Thyroid gland (tissue), 4 donors: Measurements from ENCODE around the gene TPT1. TPM values are rescaled to one million over a fixed set of nuclear protein-coding genes. Genes with fewer than 3 reads are reported as not detected.
"Not testable (repeated sequence)": the region's sequence is repeated elsewhere in the genome, so short reads cannot be mapped to it uniquely, and the experiment has no call there.

Experiments used
- DNase-seq, 2 donors: peaks; one replicate each; pipeline ENCODE4 v3.0.0-alpha.2; 2019
- H3K27ac ChIP-seq, 3 donors: fragments of 200-600 bp; sonication (generic); 1 replicate in 2 of 3; 2 replicates in 1 of 3; pipeline ENCODE4 v1.5.1; 2016 to 2019; ENCODE audit warnings: mild to moderate bottlenecking in 1 of 3, moderate library complexity in 1 of 3
- H3K27me3 ChIP-seq: fragments of 200-600 bp; sonication (generic); one replicate; pipeline ENCODE4 v1.5.1; 2019
- H3K36me3 ChIP-seq, 2 donors: fragments of 200-600 bp; sonication (generic); one replicate each; pipeline ENCODE4 v1.5.1; 2016 to 2019
- H3K4me1 ChIP-seq, 2 donors: fragments of 200-600 bp; sonication (generic); one replicate each; pipeline ENCODE4 v1.5.1; 2017 to 2019
- H3K4me3 ChIP-seq, 3 donors: fragments of 200-600 bp; sonication (generic); replicated peaks in 1 of 3; 1 replicate in 2 of 3; 2 replicates in 1 of 3; pipeline ENCODE4 v1.5.1; 2016; ENCODE audit warnings: mild to moderate bottlenecking in 1 of 3
- H3K9me3 ChIP-seq: fragments of 200-600 bp; sonication (generic); one replicate; pipeline ENCODE4 v1.5.1; 2017
- POLR2A ChIP-seq, 2 donors: fragments of 450-650 bp; IDR thresholded peaks; one replicate each; pipeline ENCODE4 v1.6.1; 2017; ENCODE audit warnings: antibody characterized with exemption in 2 of 2, mild to moderate bottlenecking in 2 of 2, moderate library complexity in 1 of 2
- WGBS, 2 donors: methylation state at CpG; one replicate each; pipeline ENCODE4 v1.1.5; 2017; 5-methylcytosine and 5-hydroxymethylcytosine counted together
- intact Hi-C: fragments of 100-400 bp; cut with DNase I; formaldehyde crosslinking; loops from one replicate; pipeline ENCODE4 v1.15.1; 2023
- total RNA-seq, 4 donors: library from RNA; depleted of rRNA; stranded (reverse); fragments of >200 nt; gene quantifications; one replicate each; pipeline ENCODE4 v1.2.3, GENCODE V29; 2016
- TF ChIP-seq, protein P1 (sequence below), 6 experiments: fragments of 200-600 bp in 3 of 6; fragments of 450-650 bp in 3 of 6; sonication (generic) in 3 of 6; IDR thresholded peaks; one replicate each; pipeline ENCODE4 v1.5.1; 2016 to 2019; ENCODE audit warnings: antibody characterized with exemption in 6 of 6, mild to moderate bottlenecking in 2 of 6, inconsistent platforms in 1 of 6, moderate library complexity in 1 of 6

Gene TPT1
- total RNA-seq, 4 donors from 2014 or later = 2,350 to 4,169 (median 2,632) TPM

DNA sequence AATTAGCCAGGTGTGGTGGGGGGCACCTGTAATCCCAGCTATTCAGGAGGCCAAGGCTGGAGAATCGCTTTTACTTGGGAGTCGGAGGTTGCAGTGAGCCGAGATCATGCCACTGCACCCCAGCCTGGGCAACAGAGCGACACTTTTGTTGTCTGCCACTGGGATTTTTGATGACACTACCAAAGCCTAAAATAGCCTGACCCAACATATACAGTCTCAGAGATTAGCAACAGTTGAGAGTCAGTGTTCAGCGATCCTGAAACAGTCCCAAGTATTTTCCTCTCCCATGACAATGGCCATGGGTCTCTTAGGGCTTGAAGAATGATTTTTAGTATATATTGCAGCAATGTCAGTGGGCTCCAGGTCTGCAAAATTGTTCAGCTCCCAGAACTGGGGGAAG, 44.3 kb upstream of the TPT1 start:
- TF ChIP-seq, protein P1, sequence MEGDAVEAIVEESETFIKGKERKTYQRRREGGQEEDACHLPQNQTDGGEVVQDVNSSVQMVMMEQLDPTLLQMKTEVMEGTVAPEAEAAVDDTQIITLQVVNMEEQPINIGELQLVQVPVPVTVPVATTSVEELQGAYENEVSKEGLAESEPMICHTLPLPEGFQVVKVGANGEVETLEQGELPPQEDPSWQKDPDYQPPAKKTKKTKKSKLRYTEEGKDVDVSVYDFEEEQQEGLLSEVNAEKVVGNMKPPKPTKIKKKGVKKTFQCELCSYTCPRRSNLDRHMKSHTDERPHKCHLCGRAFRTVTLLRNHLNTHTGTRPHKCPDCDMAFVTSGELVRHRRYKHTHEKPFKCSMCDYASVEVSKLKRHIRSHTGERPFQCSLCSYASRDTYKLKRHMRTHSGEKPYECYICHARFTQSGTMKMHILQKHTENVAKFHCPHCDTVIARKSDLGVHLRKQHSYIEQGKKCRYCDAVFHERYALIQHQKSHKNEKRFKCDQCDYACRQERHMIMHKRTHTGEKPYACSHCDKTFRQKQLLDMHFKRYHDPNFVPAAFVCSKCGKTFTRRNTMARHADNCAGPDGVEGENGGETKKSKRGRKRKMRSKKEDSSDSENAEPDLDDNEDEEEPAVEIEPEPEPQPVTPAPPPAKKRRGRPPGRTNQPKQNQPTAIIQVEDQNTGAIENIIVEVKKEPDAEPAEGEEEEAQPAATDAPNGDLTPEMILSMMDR (IDR thresholded peaks at IDR 0.05) = no peak
- TF ChIP-seq POLR2A (IDR thresholded peaks at IDR 0.05) = no peak
- intact Hi-C loops = no loop called here
- 99 to 100% methylated on average over 5 of the region's 5 CpGs for WGBS, 2 donors

DNA sequence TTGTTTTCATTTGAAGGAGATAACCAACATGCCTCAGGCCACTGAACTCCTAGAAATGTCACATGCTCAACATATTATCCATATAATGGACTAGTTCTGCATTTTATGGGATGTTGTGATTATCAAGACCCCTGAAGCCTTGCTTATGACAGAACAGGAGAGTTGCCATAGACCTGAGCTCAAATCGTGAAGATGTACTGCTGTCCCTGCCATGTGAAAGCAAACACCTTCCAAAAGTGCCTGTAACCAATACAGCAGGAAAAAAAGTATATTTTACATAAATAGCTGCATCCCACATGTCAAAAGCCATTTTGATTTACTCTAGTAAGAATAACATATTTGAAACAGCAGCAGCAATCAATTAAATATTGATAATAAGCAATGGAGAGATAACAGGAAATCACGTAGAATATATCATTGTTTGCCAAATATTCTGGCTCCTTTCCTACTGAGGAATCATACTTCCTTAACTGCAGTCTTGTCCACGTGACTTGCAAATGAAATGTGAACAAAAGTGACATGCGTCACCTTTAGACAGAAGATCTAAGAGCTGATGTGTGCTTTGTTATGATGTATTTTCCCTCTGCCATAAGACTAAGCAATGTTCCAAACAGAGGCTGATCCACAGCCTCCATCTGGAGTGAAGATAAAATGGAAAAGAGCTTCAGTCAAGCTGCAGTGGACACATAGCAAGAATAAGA, 43.6 kb upstream of the TPT1 start:
- TF ChIP-seq POLR2A (IDR thresholded peaks at IDR 0.05) = no peak
- TF ChIP-seq, protein P1 (IDR thresholded peaks at IDR 0.05) = no peak
- intact Hi-C loops = no loop called here
- Histone ChIP-seq H3K27me3 (no peaks in the 10 kb centered on the region), H3K4me3 (no peak overlapping the region), H3K4me1 (no peaks in the 10 kb centered on the region), H3K9me3 (no peaks in the 10 kb centered on the region), H3K27ac (no peak overlapping the region), H3K36me3 (no peaks in the 10 kb centered on the region)
- 86 to 88% methylated on average over 4 of the region's 4 CpGs for WGBS, 2 donors
- no peak for DNase-seq

More for the DNA sequence above, 44.3 kb upstream of the TPT1 start:
- H3K4me1 ChIP-seq = no peaks in the 10 kb centered on the region
- H3K9me3 ChIP-seq = no peaks in the 10 kb centered on the region
- no peak overlapping the region for H3K27ac ChIP-seq
- no peak overlapping the region for H3K4me3 ChIP-seq
- DNase-seq = no peak
- no peaks in the 10 kb centered on the region for H3K27me3 ChIP-seq
- H3K36me3 ChIP-seq = no peaks in the 10 kb centered on the region

DNA sequence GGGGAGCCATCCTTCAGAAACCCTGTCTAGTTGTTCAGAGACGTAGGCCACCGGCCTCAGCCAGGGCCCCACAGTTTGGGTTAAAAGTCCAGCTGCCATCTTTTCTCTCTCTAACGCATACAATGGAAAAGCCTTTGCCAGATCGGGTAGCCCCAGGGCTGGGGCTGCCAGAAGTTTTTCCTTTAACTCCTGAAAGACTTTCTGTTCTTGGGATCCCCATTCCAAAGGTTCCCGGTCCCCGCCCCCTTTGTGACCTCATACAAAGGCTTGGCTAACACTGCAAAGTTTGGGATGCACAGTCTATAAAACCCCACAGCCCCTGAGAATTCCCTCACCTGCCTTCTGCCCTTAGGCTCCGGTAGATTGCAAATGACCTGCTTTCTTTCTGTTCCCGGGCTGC, 41.8 kb upstream of the TPT1 start:
- H3K27ac ChIP-seq, intact Hi-C loops, H3K4me1 ChIP-seq, H3K9me3 ChIP-seq, DNase-seq, H3K4me3 ChIP-seq, H3K27me3 ChIP-seq, H3K36me3 ChIP-seq: not testable (repeated sequence)
- 89 to 95% methylated on average over 5 to 6 of the region's 8 CpGs for WGBS, 2 donors

DNA sequence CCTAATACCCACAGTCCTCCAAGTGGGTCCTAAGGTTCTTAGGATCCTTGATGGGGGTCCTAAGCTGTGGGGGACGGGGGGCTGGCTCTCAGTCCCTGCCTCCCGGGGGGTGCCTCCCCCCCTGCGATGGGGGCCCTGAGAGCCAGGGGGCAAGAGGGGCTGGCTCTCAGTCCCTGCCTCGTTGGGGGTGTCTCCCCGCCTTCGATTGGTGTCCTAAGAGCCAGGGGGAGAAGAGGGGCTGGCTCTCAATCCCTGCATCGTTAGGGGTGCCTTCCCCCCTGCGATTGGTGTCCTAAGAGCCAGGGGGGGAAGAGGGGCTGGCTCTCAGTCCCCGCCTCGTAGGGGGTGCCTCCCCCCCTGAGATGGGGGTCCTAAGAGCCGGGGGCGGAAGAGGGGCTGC, 40.2 kb upstream of the TPT1 start:
- no peak for TF ChIP-seq POLR2A (IDR thresholded peaks at IDR 0.05)
- TF ChIP-seq, protein P1 (IDR thresholded peaks at IDR 0.05) = no peak
- intact Hi-C loops = no loop called here
- Histone ChIP-seq H3K4me3 (no peak overlapping the region), H3K36me3 (no peaks in the 10 kb centered on the region), H3K27ac (no peak overlapping the region), H3K4me1 (no peaks in the 10 kb centered on the region), H3K27me3 (no peaks in the 10 kb centered on the region), H3K9me3 (no peaks in the 10 kb centered on the region)
- 73% methylated on average over 3 of the region's 12 CpGs; no CpG with 5 or more reads in 1 of the 2 donors for WGBS, 2 donors
- DNase-seq = no peak

DNA sequence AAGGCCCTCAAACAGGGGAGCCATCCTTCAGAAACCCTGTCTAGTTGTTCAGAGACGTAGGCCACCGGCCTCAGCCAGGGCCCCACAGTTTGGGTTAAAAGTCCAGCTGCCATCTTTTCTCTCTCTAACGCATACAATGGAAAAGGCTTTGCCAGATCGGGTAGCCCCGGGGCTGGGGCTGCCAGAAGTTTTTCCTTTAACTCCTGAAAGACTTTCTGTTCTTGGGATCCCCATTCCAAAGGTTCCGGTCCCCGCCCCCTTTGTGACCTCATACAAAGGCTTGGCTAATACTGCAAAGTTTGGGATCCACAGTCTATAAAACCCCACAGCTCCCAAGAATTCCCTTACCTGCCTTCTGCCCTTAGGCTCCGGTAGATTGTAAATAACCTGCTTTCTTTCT, 39.7 kb upstream of the TPT1 start:
- not testable (repeated sequence) for H3K27ac ChIP-seq, DNase-seq

DNA sequence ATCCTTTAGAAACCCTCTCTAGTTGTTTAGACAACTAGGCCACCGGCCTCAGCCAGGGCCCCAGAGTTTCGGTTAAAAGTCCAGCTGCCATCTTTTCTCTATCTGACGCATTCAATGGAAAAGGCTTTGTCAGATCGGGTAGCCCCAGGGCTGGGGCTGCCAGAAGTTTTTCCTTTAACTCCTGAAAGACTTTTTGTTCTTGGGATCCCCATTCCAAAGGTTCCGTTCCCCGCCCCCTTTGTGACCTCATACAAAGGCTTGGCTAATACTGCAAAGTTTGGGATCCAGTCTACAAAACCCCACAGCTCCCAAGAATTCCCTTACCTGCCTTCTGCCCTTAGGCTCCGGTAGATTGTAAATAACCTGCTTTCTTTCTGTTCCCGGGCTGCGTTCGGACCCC, 38.5 kb upstream of the TPT1 start:
- H3K4me1 ChIP-seq, DNase-seq, H3K36me3 ChIP-seq, H3K9me3 ChIP-seq, H3K27ac ChIP-seq, H3K27me3 ChIP-seq, H3K4me3 ChIP-seq: not testable (repeated sequence)
- 93 to 94% methylated on average over 10 of the region's 10 CpGs for WGBS, 2 donors
- intact Hi-C loops = loop anchor here (10.0 kb wide), 1 partner anchor 85 kb away; the partner anchor contains the start of gene COG3

More for the DNA sequence above, 39.7 kb upstream of the TPT1 start:
- H3K4me3 ChIP-seq, H3K9me3 ChIP-seq, H3K36me3 ChIP-seq, H3K27me3 ChIP-seq, intact Hi-C loops, H3K4me1 ChIP-seq: not testable (repeated sequence)
- WGBS, 2 donors = 77 to 80% methylated on average over 5 to 6 of the region's 8 CpGs

DNA sequence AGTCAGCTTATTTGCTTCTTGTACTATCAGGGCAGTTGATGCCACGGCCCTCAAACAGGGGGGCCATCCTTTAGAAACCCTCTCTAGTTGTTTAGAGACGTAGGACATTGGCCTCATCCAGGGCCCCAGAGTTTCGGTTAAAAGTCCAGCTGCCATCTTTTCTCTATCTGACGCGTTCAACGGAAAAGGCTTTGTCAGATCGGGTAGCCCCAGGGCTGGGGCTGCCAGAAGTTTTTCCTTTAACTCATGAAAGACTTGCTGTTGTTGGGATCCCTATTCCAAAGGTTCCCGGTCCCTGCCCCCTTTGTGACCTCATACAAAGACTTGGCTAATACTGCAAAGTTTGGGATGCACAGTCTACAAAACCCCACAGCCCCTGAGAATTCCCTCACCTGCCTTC, 37.8 kb upstream of the TPT1 start:
- H3K27ac ChIP-seq, H3K27me3 ChIP-seq, H3K36me3 ChIP-seq, DNase-seq, H3K4me1 ChIP-seq, H3K4me3 ChIP-seq, H3K9me3 ChIP-seq: not testable (repeated sequence)
- WGBS, 2 donors = 85 to 89% methylated on average over 8 of the region's 8 CpGs
- intact Hi-C loops = loop anchor here (10.0 kb wide), 1 partner anchor 86 kb away; the partner anchor contains the start of gene COG3

DNA sequence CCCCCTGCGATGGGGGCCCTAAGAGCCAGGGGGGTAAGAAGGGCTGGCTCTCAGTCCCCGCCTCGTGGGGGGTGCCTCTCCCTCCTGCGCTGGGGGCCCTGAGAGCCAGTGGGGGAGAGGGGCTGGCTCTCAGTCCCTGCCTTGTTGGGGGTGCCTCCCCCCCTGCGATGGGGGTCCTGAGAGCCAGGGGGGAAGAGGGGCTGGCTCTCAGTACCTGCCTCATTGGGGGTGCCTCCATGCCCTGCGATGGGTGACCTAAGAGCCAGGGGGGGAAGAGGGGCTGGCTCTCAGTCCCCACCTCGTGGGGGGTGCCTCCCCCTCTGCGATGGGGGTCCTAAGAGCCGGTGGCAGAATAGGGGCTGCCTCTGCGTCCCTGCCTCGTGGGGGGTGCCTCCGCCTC, 36.3 kb upstream of the TPT1 start:
- H3K27ac ChIP-seq, H3K9me3 ChIP-seq, H3K4me3 ChIP-seq, H3K27me3 ChIP-seq, H3K4me1 ChIP-seq, H3K36me3 ChIP-seq, DNase-seq: not testable (repeated sequence)
- 80% methylated on average over 1 of the region's 12 CpGs; no CpG with 5 or more reads in 1 of the 2 donors for WGBS, 2 donors
- intact Hi-C loops = loop anchor here (10.0 kb wide), 1 partner anchor 87 kb away; the partner anchor contains the start of gene COG3

DNA sequence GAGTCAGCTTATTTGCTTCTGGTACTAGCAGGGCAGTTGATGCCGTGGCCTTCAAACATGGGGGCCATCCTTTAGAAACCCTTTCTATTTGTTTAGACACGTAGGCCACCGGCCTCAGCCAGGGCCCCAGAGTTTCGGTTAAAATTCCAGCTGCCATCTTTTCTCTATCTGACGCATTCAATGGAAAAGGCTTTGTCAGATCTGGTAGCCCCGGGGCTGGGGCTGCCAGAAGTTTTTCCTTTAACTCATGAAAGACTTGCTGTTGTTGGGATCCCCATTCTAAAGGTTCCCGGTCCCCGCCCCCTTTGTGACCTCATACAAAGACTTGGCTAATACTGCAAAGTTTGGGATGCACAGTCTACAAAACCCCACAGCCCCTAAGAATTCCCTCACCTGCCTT, 35.7 kb upstream of the TPT1 start:
- not testable (repeated sequence) for H3K27ac ChIP-seq, H3K4me3 ChIP-seq, H3K9me3 ChIP-seq, H3K27me3 ChIP-seq, H3K4me1 ChIP-seq, DNase-seq, H3K36me3 ChIP-seq
- WGBS, 2 donors = 91% methylated on average over 8 of the region's 8 CpGs
- intact Hi-C loops = loop anchor here (10.0 kb wide), 1 partner anchor 88 kb away; the partner anchor contains the start of gene COG3
